PFSK-1 (cell line): ENCODE data around the gene SMIM1.

Source experiments
- FOXP2 ChIP-seq: optimal IDR thresholded peaks from 2 replicates; pipeline ENCODE3; 2011; ENCODE audit warnings: borderline replicate concordance, control low read depth, inconsistent platforms; ENCODE audit not compliant: insufficient read depth; ENCODE audit errors: extremely low read length, extremely low read depth
- POLR2AphosphoS5 ChIP-seq: IDR thresholded peaks from 2 replicates; pipeline ENCODE4 v1.6.1; 2012; ENCODE audit warnings: low read depth, mild to moderate bottlenecking, control low read depth, low read length, moderate library complexity
- REST ChIP-seq, 2 experiments: IDR thresholded peaks; 2 replicates each; pipeline versions ENCODE4 v1.6.1 to v1.8.0; 2011 to 2012; ENCODE audit warnings: low read depth in 2 of 2, low read length in 2 of 2, control low read depth in 1 of 2, inconsistent platforms in 1 of 2, mild to moderate bottlenecking in 1 of 2, moderate library complexity in 1 of 2; ENCODE audit not compliant: insufficient read depth in 1 of 2
- SIN3A ChIP-seq: IDR thresholded peaks from 2 replicates; pipeline ENCODE4 v1.6.1; 2012; ENCODE audit warnings: mild to moderate bottlenecking, low read length, moderate library complexity, borderline replicate concordance; ENCODE audit not compliant: insufficient read depth
- TAF1 ChIP-seq: IDR thresholded peaks from 2 replicates; pipeline ENCODE4 v1.6.1; 2012; ENCODE audit warnings: low read length, control low read depth, borderline replicate concordance; ENCODE audit not compliant: insufficient read depth

The SMIM1 gene

GRCh38 chr1:3819771-3820200, 47.2 kb downstream of the SMIM1 start:
- no peak for TF ChIP-seq REST (IDR thresholded peaks at IDR 0.05; ENCODE audit: insufficient read depth in 1 of 2, low read depth in 2 of 2, low read length in 2 of 2)
- no peak for TF ChIP-seq SIN3A
- TF ChIP-seq POLR2AphosphoS5, result no peak
- no peak for TF ChIP-seq FOXP2
- no peak for TF ChIP-seq TAF1

- TF ChIP-seq POLR2AphosphoS5 (no peak), SIN3A (no peak), TAF1 (no peak), REST (IDR thresholded peaks at IDR 0.05; ENCODE audit: insufficient read depth in 1 of 2, low read depth in 2 of 2, low read length in 2 of 2) (no peak), FOXP2 (no peak)
These were observed 47.8 kb downstream of the SMIM1 start for GRCh38 chr1:3820316-3820715.

GRCh38 chr1:3821004-3821403, 48.5 kb downstream of the SMIM1 start:
- TF ChIP-seq REST (IDR thresholded peaks at IDR 0.05; ENCODE audit: insufficient read depth in 1 of 2, low read depth in 2 of 2, low read length in 2 of 2), result no peak
- TF ChIP-seq FOXP2, result no peak
- TF ChIP-seq POLR2AphosphoS5, result no peak
- no peak for TF ChIP-seq SIN3A
- no peak for TF ChIP-seq TAF1

GRCh38 chr1:3821447-3821846, 48.9 kb downstream of the SMIM1 start:
- TF ChIP-seq POLR2AphosphoS5 (no peak), TAF1 (no peak), FOXP2 (no peak), SIN3A (no peak), REST (IDR thresholded peaks at IDR 0.05; ENCODE audit: insufficient read depth in 1 of 2, low read depth in 2 of 2, low read length in 2 of 2) (no peak)

- TF ChIP-seq REST (IDR thresholded peaks at IDR 0.05; ENCODE audit: insufficient read depth in 1 of 2, low read depth in 2 of 2, low read length in 2 of 2), result no peak
- TF ChIP-seq FOXP2, result no peak
- no peak for TF ChIP-seq SIN3A
- no peak for TF ChIP-seq POLR2AphosphoS5
These were observed 49.4 kb downstream of the SMIM1 start for GRCh38 chr1:3821908-3822307.
